GM19238 (cell line): Measurements from ENCODE around the gene ST6GALNAC2.
A peak's percentile ranks its signal among the peaks of the same experiment; 100 is the strongest.
"Not testable (repeated sequence)": the region's sequence is repeated elsewhere in the genome, so short reads cannot be mapped to it uniquely, and the experiment has no call there.

ENCODE experiments used
- DNase-seq: peaks from one replicate; pipeline ENCODE4 v3.0.0; 2011; ENCODE audit warnings: low spot score; ENCODE audit not compliant: insufficient read length

The ST6GALNAC2 gene

DNA sequence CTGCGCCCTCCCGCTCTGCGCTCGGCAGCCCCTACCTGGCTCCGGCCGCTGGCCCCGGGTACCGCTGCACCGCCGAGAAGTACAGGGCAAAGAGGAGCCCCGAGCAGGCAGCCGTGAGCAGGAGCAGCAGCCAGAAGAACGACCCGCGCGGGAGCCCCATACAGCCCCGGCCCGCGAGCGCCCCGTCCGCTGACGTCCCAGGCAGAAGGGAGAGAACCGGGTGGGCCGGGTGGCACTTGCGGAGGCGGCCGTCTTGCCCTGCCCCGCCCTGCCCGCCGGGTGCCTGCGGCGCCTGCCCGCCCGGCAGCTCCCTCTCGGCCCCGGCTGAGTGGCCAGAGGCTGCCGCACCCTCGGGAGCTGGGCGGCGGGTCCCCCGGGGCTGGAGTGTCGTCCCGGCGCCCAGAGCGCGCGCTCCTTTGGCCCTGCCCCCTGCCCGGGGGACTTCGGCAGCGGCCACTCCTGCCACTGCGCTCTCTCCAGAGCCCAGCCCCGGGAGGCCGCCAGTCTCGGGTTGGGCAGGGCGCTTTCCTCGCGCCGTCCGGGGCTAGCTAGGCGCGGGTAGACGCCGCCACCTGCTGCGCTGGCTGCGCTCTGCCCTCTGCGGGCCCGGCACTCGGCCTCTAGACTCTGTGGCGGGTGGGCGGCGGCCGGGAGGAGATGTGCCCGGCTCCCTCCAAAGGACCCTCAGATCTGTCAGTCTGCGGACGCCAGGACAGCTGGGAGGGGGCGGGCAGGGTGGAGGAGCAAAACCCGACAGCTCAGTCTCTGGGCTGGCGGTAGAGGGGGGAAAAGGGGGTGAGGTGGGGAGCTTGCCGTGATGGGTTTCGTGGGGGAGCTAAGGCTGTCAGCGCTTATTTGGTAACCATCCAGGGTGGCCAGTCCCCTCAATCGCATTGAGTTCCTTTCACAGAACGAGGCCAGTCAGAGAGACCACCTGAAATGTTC, at the start of gene ST6GALNAC2:
TSS of gene ST6GALNAC2 (minus strand) at position 212 of the 945 bp plus-strand sequence. CDS start at position 160, 52 bp downstream.
- no peak for DNase-seq

- DNase-seq, result no peak
These were observed 49.4 kb upstream of the ST6GALNAC2 start for GRCh38 chr17:76635039-76635438.

DNA sequence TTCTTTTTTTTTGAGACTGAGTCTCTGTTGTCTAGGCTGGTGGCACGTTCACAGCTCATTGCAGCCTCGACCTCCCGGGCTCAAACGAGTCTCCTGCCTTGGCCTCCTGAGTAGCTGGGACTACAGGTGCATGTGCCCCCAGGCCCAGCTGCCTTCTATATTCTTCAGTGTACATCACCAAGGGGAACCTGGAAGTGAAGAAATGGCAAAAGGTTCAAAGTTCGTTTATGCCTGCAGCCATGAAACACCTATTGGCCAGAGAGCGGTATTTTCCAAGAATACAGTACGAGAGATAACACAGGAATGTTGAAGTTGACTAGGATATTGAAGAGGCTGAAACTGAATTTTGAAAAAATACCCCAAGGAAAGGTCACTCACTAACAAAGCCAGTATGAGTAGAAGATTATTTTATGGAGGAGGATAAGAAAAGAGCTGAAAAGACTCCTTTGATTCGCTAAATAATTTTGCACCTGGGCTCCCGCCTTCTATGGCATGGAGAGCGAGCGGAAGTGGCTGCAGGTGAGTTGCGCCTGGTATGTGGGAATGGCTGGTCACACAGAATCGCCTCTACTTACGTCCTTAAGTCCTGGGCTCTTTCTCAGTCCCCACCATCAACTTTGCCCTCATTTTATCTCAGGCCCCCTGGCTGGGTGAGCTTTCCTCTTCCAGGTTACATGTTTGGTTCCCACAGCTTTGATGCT, 48.1 kb upstream of the ST6GALNAC2 start:
- DNase-seq, result no peak

DNA sequence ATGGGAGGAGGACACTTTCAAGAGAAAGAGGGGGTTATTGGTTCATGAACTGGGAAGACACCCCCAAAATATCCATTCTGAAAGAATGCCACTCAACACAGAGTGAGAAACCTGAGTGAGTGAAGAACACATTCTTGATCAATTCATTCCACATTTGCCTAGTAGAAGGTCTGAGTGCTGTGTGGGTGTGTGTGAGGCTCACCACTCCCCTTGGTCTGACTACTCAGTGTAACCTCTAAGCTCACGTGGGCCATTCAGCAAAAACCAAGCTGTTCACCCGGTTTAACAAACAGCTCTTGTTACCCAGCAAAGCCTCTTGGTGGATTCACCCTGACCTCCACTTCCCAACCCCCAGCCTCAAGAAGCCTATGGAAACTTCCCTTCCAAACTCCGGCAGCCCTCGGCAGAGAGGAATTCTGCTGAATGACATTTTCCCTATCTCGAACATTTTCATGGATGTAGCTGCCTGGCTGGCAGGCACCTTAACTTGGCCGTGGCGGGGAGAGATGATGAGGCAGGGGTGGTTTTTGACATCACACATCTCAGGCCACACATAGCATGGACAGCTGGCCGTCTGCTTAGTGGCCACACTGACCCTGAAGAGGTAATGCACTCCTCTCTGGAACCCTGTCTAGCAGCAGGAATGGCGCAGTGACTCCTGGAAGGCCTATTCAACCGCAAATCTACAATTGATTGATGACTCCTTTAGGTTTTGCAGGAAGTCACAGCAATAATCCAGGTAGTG, 46.3 kb upstream of the ST6GALNAC2 start:
- DNase-seq, result no peak

- no peak for DNase-seq
These were observed 44.5 kb upstream of the ST6GALNAC2 start for GRCh38 chr17:76630151-76630550.

DNA sequence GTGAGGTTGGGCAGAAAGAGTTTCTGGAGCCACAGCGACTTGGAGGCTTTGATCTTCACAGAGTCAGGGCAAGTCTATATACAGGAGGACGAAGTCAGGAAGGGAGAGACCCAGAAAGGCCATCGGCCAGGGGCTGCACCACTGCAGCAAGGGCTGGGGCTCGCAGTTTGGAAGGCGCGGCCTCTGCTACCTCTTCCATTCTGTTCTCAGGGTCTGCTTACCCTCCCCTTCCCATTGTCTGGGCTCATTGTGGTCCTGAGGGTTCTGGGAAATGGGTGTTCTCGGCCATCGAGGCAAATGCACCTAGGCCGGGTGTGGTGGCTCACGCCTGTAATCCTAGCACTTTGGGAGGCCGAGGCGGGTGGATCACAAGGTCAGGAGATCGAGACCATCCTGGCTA, 41.9 kb upstream of the ST6GALNAC2 start:
- no peak for DNase-seq

DNA sequence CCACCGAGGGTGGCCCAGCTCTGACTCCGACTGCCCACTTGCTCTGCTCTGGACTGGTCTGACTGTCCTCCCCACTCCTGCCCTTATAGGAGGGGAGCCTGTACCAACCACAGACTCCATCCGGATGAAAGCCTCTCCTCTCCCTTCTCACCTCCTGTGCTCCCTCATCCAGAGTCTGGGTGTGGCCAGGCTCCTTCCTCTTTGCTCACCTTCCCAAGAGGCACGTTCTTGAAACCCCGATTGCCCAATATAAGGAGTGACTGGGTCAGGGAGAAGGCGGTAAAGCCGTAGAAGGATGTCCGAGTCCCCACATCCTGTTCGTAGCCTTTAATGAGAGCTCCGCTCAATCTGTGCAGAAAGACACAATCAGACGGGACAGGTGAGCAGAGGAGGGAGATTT, 40.8 kb upstream of the ST6GALNAC2 start:
- no peak for DNase-seq

- DNase-seq, result no peak
These were observed 39.8 kb upstream of the ST6GALNAC2 start for GRCh38 chr17:76625496-76625895.

DNA sequence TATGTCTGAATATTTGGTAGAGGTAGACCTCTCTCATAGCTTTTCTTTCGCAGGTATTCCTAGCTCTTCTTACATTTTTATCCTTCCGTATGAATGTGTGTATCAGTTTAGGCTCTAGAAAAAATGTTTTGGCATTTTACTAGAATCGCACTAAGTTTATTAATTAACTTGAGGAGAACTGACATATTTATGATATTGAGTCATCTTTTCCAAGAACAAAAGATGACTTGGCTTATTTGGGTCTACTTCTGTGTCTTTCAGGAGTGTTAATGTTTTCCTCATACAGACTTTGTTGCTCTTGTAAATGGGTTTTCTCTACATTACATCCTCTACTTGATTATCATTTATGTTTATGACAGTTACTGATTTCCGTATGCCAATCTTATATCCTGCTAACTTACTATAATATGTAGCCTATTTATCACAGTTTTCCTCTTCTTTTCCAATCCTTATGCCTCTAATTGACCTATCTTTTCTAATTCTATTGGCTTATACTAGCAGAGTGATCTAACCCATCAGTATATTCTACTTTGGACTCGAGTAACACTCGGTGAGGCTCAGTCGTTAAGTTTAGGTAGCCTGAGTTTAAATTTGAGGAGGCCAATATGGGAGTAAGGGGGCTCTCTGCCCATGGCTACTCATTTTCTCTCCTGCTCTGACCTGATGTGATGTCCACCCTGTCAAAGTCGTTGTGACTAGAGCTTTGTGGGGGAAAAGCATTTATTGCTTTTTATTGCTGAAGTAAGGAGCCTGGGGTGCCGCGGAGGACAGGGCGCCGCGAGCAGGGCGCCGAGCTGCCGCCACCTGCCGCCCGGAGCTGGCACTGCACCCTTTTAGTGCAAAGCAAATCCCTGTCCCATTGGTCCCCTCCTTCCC, 37.8 kb upstream of the ST6GALNAC2 start:
- peak; percentile 69 for DNase-seq

GRCh38 chr17:76617838-76618237, 32.2 kb upstream of the ST6GALNAC2 start:
- DNase-seq, result no peak

DNA sequence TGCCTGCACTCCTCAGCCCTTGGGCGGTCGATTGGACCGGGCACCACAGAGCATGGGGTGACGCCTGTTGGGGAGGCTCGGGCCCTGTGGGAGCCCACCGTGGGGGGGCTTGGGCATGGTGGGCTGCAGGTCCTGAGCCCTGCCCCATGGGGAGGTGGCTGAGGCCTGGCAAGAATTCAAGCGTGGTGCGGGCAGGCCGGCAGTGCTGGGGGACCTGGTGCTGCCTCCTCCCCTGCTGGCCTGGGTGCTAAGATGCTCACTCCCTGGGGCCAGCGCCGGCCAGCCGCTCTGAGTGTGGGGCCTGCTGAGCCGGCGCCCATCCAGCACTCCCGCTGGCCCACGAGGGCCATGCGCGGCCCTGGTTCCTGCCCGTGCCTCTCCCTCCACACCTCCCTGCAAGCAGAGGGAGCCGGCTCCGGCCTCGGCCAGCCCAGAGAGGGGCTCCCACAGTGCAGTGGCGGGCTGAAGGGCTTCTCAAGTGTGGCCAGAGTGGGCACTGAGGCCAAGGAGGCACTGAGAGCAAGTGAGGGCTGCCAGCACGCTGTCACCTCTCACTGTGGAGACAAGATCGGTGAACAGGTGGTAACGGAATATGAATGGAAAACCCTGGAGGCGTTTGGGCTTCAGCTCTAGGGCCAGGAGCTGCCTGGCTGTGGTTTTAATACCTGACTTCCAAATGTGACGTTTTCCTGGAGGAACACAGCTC, 29.4 kb upstream of the ST6GALNAC2 start:
- DNase-seq, result no peak

- DNase-seq, result not testable (repeated sequence)
These were observed 28.6 kb upstream of the ST6GALNAC2 start for GRCh38 chr17:76614064-76614759.

DNA sequence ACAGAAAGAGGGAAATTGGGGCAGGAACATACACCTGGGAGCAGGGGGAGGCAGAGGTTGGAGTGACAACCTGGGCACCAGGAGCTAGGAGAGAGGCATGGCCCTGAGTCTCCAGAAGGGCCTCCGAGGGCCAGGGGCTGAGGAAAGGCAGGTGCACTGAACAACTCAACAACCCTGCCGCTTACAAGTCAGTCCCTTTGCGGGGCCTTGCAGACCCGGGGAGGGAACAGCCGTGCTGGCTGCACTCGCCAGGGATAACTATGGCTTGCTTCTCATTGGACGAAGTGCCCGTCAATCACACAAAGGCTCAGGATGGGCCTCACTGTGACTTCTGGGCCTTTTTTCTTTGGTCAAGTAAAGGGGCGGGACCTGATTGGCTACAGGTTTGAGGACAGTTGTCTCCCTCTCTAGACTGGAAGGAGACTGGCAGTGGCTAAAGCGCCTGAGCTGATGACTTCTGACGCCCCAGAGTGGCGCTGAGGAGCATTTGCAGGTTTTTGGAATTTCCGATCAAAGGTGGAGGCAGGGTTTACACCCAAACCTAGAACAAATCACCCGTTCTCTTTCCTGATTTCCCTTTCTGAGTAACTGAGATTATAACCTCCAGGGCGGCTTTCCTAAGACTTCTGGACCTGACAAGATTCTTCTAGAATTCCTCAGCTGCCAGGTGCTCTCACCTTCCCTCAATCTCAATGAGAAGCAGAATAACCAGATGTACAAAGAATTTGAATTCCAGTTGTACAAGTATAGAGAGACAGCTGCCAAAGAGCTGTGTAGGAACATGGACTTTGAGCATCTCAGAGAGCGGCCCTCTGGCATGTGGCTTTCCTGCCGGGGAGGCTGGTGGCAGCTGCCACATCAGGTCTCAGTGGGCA, 27.6 kb upstream of the ST6GALNAC2 start:
- no peak for DNase-seq

GRCh38 chr17:76612465-76612864, 26.8 kb upstream of the ST6GALNAC2 start:
- no peak for DNase-seq

- DNase-seq, result no peak
These were observed 26.1 kb upstream of the ST6GALNAC2 start for GRCh38 chr17:76611758-76612157.

- DNase-seq, result not testable (repeated sequence)
These were observed 25.6 kb upstream of the ST6GALNAC2 start for GRCh38 chr17:76611080-76611749.

DNA sequence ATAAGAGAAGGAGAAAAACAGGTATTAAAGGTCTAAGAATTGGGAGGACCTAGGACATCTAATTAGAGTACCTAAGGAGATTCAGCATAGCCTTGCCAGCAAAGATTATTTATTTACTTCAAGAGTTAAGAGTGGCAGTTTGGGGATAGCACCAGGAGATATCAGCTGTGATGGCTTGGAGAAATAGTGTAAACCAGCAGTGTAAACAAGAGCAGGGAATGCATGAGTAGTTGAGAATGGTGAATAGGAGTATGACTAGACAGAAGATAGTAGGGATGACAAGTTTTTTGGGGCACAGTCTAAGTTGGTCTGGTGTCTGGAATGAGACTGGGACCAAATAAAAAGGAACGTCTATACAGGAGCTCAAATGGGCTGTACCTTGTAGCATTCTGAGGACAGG, 21.0 kb upstream of the ST6GALNAC2 start:
- not testable (repeated sequence) for DNase-seq

GRCh38 chr17:76601065-76601464, 15.4 kb upstream of the ST6GALNAC2 start:
- DNase-seq, result no peak
